ENCODE measurements around the gene CSNK1G1.
A peak's percentile ranks its signal among the peaks of the same experiment; 100 is the strongest.
"Not testable (repeated sequence)": the region's sequence is repeated elsewhere in the genome, so short reads cannot be mapped to it uniquely, and the experiment has no call there.

Gene CSNK1G1

DNA sequence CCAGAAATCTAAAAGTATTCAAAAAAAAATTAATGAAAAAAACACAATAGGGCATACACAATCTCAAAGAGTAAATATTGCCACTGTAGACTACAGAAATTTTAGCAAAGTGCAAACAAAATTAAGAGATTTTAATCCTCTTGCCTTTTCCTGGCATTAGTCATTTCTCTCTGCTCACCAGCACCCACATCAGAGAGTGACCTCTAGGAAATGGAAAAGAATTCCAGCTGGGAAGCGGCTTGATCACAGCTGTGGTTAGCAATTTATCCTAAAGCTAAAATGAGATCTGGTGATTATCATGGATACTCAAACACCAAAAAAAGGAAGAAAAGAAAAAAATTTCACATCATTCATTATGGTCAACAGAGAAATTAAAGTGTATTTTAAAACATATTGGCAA is 7.5 kb downstream of the CSNK1G1 start:
- no peak for DNase-seq

DNA sequence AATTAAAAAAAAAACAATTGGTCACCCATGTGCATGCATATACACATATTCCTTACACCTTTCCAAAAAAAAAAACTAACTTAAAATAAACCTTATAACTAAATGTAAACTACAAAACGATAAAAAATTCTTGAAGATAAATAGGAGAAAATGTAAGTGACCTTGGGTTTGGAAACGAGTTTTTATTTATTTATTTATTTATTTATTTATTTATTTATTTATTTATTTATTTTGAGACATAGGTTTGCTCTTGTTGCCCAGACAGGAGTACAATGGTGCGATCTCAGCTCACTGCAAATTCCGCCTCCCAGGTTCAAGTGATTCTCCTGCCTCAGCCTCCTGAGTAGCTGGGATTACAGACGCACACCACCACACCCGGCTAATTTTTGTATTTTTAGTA is 9.7 kb downstream of the CSNK1G1 start:
- DNase-seq: not testable (repeated sequence)

DNA sequence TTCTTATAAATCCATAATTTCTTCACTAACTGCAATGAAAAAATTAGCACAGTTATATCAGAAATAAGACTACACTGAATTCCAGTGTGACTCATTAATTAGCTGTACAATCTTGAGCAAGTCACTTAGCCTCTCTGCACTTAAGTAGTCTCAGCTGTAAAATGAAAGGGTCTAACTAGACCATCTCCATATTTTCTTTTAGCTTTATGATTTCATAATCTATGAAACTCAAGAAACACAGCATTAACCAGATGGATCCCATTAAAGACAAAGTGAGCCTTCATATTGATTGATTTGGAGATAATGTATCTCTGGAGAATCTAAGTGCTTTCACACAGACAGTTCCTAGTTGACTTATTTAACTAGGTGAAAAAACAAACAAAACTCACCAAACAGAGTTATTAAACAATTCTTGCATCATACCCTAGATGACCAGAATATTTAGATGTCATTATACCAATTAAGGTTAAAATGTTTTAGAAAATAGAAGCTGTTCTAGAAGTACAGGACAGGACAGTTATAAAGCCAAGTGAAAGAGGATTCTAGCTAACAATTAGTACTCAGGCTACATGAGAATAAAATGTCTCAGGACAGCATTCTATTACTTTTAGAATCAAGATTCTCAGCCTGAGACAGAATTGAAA is 11.2 kb downstream of the CSNK1G1 start:
- DNase-seq: no peak

DNA sequence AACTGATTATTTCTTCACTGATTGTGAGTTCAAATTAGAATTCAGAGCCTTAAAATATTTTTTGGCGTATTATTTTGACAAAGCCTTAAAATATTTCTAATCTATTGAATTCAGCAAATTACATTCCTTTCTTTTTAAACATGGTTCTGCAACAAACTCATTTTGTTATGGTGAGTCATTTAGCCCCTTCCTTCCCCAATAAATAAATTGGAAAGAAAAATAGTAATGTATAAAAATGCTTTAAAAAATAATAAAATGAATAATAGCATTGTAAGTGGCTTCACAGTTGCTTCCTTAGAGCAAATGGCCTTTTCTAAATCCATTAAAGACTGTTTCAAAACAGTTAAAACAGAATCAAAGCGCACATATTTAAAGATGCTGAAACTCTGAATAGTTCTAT is 12.1 kb downstream of the CSNK1G1 start:
- DNase-seq: no peak

DNA sequence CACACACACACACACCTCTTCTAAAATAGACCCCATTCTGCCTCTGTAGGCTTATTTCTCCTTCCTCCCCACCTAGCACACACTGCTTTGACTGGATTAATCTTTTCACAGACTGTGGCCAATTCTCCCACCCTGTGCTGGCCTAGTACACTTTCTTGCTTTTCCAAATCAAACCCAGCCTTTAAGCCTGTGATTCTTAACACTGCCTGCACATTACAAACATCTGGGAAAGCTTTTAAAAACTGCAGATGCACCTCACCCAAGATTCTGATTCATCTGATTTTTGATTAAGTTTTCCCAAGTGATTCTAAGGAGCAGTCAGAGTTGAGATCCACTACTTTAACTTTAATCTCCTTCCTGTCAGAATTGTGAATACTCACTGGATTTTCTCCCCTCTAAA is 12.8 kb downstream of the CSNK1G1 start:
- no peak for DNase-seq

DNA sequence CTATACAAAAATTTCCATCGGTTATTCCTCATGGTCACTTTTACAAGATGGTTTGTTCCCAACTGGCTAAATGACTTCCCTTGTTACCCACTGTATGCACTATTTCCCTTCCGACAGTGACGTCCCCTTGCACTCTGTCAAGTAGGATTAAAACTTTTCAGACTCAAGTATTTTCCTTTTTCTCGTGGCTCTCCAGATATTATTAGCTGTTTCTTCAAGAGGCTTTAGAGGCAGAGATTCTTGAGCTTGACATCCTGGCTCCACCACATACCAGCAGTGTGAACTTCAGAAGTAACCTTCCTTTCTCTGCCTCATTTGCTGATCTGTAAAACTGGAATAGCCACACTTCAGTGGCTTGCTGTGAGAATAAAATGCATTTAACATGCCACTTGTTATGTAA is 14.0 kb downstream of the CSNK1G1 start:
- DNase-seq: no peak

DNA sequence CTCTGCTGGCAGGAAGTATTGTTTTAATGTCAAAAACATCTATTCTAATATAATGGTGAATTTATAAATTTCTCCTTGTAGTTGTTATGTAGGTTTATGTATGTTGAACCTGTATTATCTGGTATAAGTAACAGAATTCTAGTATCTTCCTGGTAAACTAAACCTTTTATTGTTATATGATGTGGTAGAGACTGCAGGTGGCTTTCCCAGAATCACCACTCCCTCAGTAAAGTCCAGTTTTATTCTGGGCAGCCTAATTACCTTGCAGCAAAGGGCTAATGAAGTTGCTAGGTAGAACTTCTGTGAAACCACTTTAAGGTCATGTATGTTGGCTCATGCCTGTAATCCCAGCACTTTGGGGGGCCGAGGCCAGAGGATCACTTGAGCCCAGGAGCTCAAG is 15.6 kb downstream of the CSNK1G1 start:
- no peak for DNase-seq

DNA sequence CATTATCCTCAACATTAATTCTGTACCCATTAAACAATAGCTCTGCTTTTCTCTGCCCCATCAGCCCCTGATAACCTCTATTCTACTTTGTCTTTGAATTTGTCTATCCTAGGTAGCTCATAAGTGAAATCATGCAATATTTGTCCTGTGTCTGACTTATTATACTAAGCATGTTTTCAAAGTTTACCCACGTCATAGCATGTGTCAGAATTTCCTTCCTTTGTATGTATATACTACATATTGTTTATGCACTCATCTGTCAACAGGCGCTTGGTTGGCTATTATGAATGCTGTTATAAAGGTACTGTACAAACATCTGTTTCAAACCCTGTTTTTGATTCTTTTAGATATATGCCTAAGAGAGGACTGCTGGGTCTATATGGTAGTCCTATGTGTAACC is 18.2 kb downstream of the CSNK1G1 start:
- DNase-seq: no peak

DNA sequence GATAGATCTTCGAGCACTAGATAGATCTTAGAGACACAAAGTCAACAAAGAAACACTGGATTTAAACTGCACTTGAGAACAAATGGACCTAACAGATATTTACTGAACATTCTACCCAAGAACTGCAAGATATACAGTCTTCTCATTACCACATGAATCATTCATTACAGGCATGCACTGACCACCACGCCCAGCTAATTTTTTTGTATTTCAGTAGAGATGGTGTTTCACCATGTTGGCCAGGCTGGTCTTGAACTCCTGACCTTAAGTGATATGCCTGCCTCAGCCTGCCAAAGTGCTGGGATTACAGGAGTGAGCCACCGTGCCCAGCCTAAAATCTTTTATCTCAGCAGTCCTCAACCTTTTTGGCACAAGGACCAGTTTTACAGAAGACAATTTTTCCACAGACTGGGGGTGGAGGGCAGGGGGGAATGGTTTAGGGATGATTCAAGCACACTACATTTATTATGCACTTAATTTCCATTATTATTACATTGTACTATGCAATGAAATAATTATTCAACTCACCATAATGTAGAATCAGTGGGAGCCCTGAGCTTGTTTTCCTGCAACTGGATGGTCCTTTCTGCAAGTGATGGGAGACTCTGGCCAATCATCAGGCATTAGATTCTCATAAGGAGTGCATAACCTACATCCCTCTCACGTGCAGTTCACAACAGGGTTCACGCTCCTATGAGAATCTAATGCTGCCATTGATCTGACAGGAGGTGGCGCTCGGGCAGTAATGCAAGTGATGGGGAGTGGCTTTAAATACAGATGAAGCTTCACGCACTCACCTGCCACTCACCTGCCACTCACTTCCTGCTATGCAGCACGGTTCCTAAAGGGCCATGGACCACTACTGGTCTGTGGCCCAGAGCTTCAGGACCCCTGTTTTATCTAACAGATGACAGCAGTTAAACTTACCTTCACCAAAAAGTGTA is 21.7 kb downstream of the CSNK1G1 start:
- DNase-seq: peak in 1 of 2 donors; percentile 14

DNA sequence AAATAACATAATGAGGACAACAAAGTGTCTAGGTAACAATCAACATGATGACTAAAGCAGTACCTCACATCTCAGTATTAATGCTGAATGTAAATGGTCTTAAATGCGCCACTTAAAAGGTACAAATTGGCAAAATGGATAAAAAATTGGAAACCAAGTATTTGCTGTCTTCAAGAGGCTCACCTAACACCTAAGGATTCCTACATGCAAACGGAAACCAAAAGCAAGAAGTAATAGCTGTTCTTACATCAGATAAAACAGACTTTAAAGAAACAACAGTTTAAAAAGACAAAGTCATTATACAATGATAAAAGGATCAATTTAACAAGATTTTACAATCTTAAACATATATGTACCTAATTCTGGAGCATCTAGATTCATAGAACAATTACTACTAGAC is 22.5 kb downstream of the CSNK1G1 start:
- no peak for DNase-seq

DNA sequence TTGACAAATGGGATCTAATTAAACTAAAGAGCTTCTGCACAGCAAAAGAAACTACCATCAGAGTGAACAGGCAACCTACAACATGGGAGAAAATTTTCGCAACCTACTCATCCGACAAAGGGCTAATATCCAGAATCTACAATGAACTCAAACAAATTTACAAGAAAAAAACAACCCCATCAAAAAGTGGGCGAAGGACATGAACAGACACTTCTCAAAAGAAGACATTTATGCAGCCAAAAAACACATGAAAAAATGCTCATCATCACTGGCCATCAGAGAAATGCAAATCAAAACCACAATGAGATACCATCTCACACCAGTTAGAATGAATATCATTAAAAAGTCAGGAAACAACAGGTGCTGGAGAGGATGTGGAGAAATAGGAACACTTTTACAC is 24.3 kb downstream of the CSNK1G1 start:
- not testable (repeated sequence) for DNase-seq

DNA sequence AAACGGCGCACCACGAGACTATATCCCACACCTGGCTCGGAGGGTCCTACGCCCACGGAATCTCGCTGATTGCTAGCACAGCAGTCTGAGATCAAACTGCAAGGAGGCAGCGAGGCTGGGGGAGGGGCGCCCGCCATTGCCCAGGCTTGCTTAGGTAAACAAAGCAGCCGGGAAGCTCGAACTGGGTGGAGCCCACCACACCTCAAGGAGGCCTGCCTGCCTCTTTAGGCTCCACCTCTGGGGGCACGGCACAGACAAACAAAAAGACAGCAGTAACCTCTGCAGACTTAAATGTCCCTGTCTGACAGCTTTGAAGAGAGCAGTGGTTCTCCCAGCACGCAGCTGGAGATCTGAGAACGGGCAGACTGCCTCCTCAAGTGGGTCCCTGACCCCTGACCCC is 29.0 kb downstream of the CSNK1G1 start:
- DNase-seq: not testable (repeated sequence)

DNA sequence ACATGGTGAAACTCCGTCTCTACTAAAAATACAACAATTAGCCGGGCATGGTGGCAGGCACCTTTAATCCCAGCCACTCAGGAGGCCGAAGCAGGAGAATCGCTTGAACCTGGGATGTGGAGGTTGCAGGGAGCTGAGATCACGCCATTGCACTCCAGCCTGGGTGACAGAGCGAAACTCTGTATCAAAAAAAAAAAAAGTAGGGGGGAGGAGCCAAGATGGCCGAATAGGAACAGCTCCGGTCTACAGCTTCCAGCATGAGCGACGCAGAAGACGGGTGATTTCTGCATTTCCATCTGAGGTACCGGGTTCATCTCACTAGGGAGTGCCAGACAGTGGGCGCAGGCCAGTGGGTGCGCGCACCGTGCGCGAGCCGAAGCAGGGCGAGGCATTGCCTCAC is 29.5 kb downstream of the CSNK1G1 start:
- DNase-seq: not testable (repeated sequence)

DNA sequence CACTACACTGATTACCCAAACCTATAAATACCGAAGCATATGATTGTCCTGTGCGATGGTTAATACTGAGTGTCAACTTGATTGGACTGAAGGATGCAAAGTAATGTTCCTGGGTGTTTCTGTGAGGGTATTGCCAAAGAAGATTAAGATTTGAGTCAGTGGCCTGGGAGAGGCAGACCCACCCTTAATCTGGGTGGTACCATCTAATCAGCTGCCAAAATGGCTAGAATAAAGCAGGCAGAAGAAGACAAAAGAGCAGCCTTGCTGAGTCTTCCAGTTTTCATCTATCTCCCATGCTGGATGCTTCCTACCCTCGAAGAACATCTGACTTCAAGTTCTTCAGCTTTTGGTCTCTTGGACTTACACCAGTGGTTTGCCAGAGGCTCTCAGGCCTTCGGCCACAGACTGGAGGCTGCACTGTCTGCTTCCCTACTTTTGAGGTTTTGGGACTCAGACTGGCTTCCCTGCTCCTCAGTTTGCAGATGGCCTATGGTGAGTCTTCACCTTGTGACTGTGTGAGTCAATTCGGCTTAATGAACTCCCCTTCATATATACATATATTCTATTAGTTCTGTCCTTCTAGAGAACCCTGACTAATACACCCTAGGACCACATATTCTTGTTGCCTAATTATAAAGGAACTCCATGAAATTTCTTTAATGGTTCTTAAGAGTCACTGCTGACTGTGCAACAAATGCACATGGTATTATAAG is 31.7 kb downstream of the CSNK1G1 start:
- DNase-seq: no peak

DNA sequence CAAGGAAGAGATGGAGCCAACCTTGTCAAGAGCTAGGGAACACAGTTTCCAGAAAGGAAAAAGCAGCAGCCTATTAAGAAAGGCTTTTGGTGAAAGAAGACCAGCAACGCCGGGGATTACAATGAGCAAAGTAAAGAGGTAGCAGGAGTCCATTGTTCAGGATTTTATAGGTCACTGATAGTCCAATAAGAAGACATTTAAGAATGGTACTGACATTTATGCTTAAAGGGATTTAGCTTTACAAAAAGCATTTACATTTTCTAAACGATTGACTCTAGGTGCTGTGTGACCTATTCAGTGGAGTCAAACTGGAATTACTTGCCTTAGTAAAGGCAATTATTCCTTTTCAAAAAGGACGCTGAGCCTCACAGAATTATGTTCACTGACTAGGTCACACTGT is 40.8 kb downstream of the CSNK1G1 start:
- DNase-seq: no peak

DNA sequence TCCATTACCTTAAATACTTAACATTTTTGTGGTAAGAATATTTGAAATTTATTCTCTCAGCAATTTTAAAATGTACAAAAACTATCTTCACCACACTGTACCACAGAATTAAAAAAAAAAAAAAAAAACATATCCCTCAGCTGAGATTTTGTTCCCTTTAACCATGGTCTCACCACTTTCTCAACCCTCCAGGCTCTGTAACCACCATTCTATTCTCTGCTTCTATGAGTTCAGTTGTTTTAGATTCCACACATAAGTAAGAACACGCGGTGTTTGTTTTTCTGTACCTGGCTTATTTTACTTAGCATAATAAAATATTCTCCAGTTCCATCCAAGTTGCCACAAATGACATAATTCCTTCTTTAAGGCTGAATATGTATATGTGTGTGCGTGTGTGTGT is 41.5 kb downstream of the CSNK1G1 start:
- DNase-seq: no peak

DNA sequence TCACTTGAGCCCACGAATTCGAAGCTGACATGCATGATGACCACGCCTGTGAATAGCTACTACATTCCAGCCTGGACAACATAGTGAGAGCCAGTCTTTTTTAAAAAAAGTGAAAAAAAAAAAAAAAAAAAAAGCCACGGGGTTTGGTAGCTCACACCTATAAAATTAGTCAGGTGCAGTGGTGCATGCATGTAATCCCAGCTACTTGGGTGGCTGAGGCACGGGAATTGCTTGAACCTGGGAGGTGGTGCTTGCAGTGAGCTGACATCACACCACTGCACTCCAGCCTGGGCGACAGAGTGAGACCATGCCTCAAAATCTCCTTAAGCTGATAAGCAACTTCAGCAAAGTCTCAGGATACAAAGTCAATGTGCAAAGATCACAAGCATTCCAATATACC is 44.4 kb downstream of the CSNK1G1 start:
- no peak for DNase-seq

DNA sequence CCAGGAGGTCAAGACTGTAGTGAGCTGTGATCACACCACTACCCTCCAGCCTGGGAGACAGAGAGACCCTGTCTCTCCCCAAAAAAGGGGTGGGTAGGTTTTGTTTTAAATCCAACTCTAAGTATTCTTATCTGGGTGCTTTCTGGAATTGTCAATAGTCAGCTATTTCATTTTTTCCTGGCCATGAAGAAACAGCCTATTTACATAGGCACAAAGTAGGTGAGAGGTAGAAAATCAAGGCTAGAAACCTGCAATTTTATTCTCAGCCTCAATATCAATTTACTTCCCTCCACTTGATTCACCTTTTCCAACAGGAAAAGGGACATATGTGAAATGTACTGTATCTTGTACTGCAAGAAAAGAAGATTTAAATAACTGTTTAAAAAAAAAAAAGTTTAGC is 45.9 kb downstream of the CSNK1G1 start:
- DNase-seq: no peak

DNA sequence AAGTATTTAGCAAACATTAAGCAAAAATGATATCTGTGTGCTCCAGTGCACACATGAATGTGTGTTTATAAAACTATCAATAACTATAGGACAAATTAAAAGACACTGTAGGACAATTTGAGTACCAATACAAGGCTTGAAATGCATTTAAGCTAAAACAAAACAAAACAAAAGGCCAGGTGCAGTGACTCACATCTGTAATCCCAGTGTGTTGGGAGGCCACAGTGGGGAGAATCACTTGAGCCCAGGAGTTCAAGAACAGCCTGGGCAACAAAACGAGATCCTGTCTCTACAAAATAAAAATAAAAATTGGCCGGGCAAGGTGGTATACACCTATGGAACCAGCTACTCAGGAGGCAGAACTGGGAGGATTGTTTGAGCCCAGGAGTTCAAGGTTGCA is 50.7 kb downstream of the CSNK1G1 start:
- no peak for DNase-seq

DNA sequence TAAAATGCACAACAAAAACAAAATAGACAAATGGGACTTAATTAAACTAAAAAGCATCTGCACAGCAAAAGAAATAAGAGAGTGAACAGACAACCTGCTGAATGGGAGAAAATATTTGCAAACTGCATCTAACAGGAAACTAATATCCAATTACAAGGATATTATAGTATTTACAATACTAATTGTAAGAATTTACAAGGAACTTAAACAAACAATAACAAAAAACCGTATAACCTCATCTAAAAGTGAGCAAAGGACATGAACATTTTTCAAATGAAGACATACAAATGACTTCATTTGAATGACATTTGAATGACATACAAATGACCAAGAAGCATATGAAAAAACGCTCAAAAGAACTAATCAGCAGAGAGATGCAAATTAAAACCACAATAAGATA is 66.4 kb downstream of the CSNK1G1 start:
- DNase-seq: no peak

DNA sequence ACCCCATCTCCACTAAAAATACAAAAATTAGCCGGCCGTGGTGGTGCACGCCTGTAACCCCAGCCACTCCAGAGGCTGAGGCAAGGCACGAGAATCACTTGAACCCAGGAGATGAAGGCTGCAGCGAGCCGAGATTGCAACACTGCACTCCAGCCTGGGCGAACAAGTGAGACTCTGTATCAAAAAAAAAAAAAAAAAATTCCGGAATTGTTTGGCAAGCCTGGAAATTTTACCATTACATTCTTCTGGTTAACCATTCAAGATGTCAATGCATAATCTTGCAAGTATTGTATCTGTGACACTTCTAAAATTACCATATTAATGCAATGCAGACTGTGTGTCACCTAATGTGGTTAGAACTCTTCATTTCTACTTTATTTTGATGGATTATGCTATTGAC is 67.0 kb downstream of the CSNK1G1 start:
- no peak for DNase-seq

DNA sequence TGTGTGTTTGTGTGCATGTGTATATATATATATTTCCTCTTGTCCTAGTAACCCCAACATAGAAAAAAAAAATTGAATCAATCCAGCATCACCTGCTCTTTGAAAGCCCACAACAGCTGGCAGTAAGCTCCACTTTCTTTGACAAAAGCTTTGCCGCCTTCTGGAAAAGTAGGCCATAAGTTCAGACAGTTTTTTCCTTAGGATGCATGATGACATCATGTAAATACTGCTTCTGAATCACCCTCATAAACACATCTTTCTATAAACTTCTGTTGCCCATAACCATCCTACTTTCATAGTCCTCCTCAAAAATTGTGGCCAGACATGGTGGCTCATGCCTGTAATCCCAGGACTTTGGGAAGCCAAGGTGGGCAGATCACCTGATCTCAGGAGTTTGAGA is 67.4 kb downstream of the CSNK1G1 start:
- no peak for DNase-seq

DNA sequence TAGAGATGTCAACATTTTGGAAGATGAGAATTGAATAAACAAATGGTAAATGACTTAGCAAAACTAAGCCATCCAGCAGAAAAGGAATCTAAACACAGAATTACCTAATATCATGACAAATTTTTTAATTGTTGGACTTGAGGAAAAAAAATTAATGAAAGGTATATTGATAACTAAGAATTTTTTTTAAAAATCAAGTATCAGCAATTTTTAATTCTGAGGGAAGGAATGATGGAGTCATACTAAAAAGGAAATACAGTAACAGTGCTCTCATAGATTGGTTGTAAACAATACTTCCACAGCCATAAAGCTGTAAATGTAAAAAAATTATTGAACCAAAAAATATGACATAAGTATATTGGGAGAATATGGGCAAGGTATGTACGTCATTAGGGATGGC is 68.0 kb downstream of the CSNK1G1 start:
- no peak for DNase-seq

DNA sequence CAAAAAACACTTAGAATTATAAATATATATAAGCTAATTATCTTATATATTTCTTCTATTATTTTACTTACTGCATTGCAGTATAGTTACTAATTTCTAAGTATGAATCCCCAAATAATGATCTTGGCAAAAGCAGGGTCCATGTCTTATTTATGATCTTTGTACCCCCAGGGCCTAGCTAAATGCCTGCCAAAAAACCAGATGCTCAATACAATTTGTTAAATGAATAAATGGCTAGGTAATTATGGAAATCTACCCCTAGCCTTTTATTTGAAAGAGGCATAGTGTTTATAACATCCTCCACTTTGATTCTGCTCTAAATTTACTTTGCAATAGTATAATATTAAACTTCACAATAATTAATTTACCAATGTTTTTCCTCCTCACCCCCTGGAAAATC is 69.5 kb downstream of the CSNK1G1 start:
- DNase-seq: no peak

Data from stimulated activated CD4-positive, alpha-beta T cell treated with anti-CD3 and anti-CD28 coated beads, Interleukin-2, amount 100 ng/mL, for 48 hours (primary cell).